GM23338 (cell line): ENCODE measurements around the gene CNTN1. TPM values are rescaled to one million over a fixed set of nuclear protein-coding genes. Genes with fewer than 3 reads are reported as not detected.

Source experiments
- ATAC-seq: fragments of 200-7000 bp; cut with Tn5 transposase; 3 replicates; pipeline ENCODE4 v1.9.1; 2020
- DNase-seq: peaks from one replicate; pipeline ENCODE4 v3.0.0-alpha.2; 2015; ENCODE audit warnings: low spot score
- H2AFZ ChIP-seq: fragments of 200-600 bp; sonication (generic); 2 replicates; pipeline ENCODE4 v1.8.0; 2016; ENCODE audit warnings: antibody characterized with exemption, mild to moderate bottlenecking, moderate library complexity
- H3F3A ChIP-seq: fragments of 200-600 bp; sonication (generic); replicated peaks from 2 replicates; pipeline ENCODE4 v1.8.0; 2017; ENCODE audit warnings: antibody characterized with exemption, mixed run types, low read depth
- H3K27ac ChIP-seq: fragments of 200-600 bp; sonication (generic); 2 replicates; pipeline ENCODE4 v1.6.1; 2016; ENCODE audit warnings: low read depth
- H3K27me3 ChIP-seq: fragments of 200-600 bp; sonication (generic); 2 replicates; pipeline ENCODE4 v1.8.0; 2016; ENCODE audit warnings: mild to moderate bottlenecking, mixed run types, moderate library complexity; ENCODE audit not compliant: insufficient read depth
- H3K36me3 ChIP-seq: fragments of 200-600 bp; sonication (generic); 2 replicates; pipeline ENCODE4 v1.8.0; 2016; ENCODE audit warnings: mild to moderate bottlenecking; ENCODE audit not compliant: insufficient read depth
- H3K4me1 ChIP-seq: fragments of 200-600 bp; sonication (generic); 2 replicates; pipeline ENCODE4 v1.8.0; 2016; ENCODE audit warnings: mild to moderate bottlenecking, moderate library complexity; ENCODE audit not compliant: insufficient read depth
- H3K4me2 ChIP-seq: fragments of 200-600 bp; sonication (generic); 2 replicates; pipeline ENCODE4 v1.7.1; 2017; ENCODE audit warnings: mixed run types
- H3K4me3 ChIP-seq: fragments of 200-600 bp; sonication (generic); 2 replicates; pipeline ENCODE4 v1.6.1; 2016; ENCODE audit warnings: mixed run types
- H3K79me2 ChIP-seq: fragments of 200-600 bp; sonication (generic); replicated peaks from 2 replicates; pipeline ENCODE4 v1.8.0; 2017; ENCODE audit warnings: mild to moderate bottlenecking; ENCODE audit not compliant: insufficient read depth
- H3K9me2 ChIP-seq: fragments of 200-600 bp; sonication (generic); 2 replicates; pipeline ENCODE4 v1.8.0; 2017; ENCODE audit not compliant: insufficient read depth
- H4K20me1 ChIP-seq: fragments of 200-600 bp; sonication (generic); replicated peaks from 2 replicates; pipeline ENCODE4 v1.8.0; 2017; ENCODE audit warnings: mild to moderate bottlenecking; ENCODE audit not compliant: insufficient read depth
- H3K27ac Mint-ChIP-seq: 2 replicates; pipeline ENCODE4 v1.8.0; 2020; ENCODE audit warnings: inconsistent platforms, mild to moderate bottlenecking, moderate library complexity, mixed read lengths
- H3K27me3 Mint-ChIP-seq: 3 replicates; pipeline ENCODE4 v1.8.0; 2022; ENCODE audit warnings: low read depth, mild to moderate bottlenecking, moderate library complexity, mixed read lengths, inconsistent platforms; ENCODE audit not compliant: insufficient read depth, poor library complexity
- H3K36me3 Mint-ChIP-seq: 3 replicates; pipeline ENCODE4 v1.8.0; 2021; ENCODE audit warnings: low read depth, mild to moderate bottlenecking, inconsistent platforms, moderate library complexity, mixed read lengths
- H3K4me1 Mint-ChIP-seq: 3 replicates; pipeline ENCODE4 v1.8.0; 2020; ENCODE audit warnings: mild to moderate bottlenecking, inconsistent platforms, mixed read lengths
- H3K4me3 Mint-ChIP-seq: 3 replicates; pipeline ENCODE4 v1.8.0; 2021; ENCODE audit warnings: moderate library complexity, mild to moderate bottlenecking, inconsistent platforms, mixed read lengths
- H3K9me3 Mint-ChIP-seq: 3 replicates; pipeline ENCODE4 v1.8.0; 2020; ENCODE audit warnings: moderate library complexity, mild to moderate bottlenecking, inconsistent platforms, mixed read lengths
- CREB1 ChIP-seq: fragments of 250-450 bp; sonication (Bioruptor Pico); IDR thresholded peaks from 2 replicates; pipeline ENCODE4 v1.5.0; 2020; ENCODE audit warnings: low read depth, mild to moderate bottlenecking, moderate library complexity
- EZH2phosphoT487 ChIP-seq: fragments of 200-600 bp; sonication (generic); IDR thresholded peaks from one replicate; pipeline ENCODE4 v1.8.1; 2018; ENCODE audit warnings: antibody characterized with exemption; ENCODE audit not compliant: unreplicated experiment
- NANOG ChIP-seq: IDR thresholded peaks from 2 replicates; pipeline ENCODE4 v1.6.1; 2016; ENCODE audit warnings: antibody characterized with exemption, borderline replicate concordance
- ZNF114 ChIP-seq: fragments of 250-450 bp; sonication (Bioruptor Pico); IDR thresholded peaks from 2 replicates; pipeline ENCODE4 v1.5.0; 2020; ENCODE audit warnings: mild to moderate bottlenecking, moderate library complexity
- ZNF331 ChIP-seq: fragments of 250-450 bp; sonication (Bioruptor Pico); IDR thresholded peaks from 2 replicates; pipeline ENCODE4 v1.5.0; 2020; ENCODE audit warnings: low read depth, mild to moderate bottlenecking, moderate library complexity
- polyA plus RNA-seq: library from polyadenylated mRNA; unstranded; fragments of >200 nt; fragmentation: Nextera tagmentation; extraction: Ambion mirVana; gene quantifications from 2 replicates; pipeline ENCODE4 v1.2.1, GENCODE V29; 2016
- total RNA-seq: library from RNA; depleted of rRNA; stranded (reverse); fragments of >200 nt; shearing (Covaris generic); gene quantifications from 2 replicates; pipeline ENCODE4 v1.2.3, GENCODE V29; 2014
- TF ChIP-seq, protein P1 (sequence below): fragments of 250-450 bp; sonication (Bioruptor Pico); IDR thresholded peaks from 2 replicates; pipeline ENCODE4 v1.5.0; 2020; ENCODE audit warnings: mild to moderate bottlenecking, moderate library complexity
- TF ChIP-seq, protein P2 (sequence below): IDR thresholded peaks from 2 replicates; pipeline ENCODE4 v1.6.1; 2016; ENCODE audit warnings: antibody characterized with exemption

CNTN1 gene
- total and polyA plus RNA-seq, 2 experiments from 2014 or later = 5.0 to 27.0 TPM

DNA sequence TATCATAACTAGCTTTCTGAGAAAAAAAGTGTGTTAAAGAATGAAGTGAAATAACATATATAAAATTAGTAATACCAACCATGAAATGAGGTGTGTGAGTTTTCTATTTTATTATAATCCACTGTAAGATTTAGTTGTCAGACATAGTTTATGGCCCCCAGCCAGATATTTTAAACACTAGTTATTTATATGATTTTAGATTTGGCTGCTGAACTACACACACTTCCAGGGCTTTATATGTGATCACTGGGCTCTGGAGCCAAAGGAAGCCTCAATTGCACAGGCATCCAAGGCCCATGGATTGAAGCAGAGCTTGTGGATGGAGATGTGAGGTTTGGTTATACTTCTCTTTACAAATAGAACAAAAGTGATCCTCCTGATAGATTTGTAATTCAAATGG, 48.7 kb upstream of the CNTN1 start (continued):
- no peak for TF ChIP-seq NANOG
- TF ChIP-seq EZH2phosphoT487 = no peak
- no peak for TF ChIP-seq CREB1
- TF ChIP-seq, protein P1, sequence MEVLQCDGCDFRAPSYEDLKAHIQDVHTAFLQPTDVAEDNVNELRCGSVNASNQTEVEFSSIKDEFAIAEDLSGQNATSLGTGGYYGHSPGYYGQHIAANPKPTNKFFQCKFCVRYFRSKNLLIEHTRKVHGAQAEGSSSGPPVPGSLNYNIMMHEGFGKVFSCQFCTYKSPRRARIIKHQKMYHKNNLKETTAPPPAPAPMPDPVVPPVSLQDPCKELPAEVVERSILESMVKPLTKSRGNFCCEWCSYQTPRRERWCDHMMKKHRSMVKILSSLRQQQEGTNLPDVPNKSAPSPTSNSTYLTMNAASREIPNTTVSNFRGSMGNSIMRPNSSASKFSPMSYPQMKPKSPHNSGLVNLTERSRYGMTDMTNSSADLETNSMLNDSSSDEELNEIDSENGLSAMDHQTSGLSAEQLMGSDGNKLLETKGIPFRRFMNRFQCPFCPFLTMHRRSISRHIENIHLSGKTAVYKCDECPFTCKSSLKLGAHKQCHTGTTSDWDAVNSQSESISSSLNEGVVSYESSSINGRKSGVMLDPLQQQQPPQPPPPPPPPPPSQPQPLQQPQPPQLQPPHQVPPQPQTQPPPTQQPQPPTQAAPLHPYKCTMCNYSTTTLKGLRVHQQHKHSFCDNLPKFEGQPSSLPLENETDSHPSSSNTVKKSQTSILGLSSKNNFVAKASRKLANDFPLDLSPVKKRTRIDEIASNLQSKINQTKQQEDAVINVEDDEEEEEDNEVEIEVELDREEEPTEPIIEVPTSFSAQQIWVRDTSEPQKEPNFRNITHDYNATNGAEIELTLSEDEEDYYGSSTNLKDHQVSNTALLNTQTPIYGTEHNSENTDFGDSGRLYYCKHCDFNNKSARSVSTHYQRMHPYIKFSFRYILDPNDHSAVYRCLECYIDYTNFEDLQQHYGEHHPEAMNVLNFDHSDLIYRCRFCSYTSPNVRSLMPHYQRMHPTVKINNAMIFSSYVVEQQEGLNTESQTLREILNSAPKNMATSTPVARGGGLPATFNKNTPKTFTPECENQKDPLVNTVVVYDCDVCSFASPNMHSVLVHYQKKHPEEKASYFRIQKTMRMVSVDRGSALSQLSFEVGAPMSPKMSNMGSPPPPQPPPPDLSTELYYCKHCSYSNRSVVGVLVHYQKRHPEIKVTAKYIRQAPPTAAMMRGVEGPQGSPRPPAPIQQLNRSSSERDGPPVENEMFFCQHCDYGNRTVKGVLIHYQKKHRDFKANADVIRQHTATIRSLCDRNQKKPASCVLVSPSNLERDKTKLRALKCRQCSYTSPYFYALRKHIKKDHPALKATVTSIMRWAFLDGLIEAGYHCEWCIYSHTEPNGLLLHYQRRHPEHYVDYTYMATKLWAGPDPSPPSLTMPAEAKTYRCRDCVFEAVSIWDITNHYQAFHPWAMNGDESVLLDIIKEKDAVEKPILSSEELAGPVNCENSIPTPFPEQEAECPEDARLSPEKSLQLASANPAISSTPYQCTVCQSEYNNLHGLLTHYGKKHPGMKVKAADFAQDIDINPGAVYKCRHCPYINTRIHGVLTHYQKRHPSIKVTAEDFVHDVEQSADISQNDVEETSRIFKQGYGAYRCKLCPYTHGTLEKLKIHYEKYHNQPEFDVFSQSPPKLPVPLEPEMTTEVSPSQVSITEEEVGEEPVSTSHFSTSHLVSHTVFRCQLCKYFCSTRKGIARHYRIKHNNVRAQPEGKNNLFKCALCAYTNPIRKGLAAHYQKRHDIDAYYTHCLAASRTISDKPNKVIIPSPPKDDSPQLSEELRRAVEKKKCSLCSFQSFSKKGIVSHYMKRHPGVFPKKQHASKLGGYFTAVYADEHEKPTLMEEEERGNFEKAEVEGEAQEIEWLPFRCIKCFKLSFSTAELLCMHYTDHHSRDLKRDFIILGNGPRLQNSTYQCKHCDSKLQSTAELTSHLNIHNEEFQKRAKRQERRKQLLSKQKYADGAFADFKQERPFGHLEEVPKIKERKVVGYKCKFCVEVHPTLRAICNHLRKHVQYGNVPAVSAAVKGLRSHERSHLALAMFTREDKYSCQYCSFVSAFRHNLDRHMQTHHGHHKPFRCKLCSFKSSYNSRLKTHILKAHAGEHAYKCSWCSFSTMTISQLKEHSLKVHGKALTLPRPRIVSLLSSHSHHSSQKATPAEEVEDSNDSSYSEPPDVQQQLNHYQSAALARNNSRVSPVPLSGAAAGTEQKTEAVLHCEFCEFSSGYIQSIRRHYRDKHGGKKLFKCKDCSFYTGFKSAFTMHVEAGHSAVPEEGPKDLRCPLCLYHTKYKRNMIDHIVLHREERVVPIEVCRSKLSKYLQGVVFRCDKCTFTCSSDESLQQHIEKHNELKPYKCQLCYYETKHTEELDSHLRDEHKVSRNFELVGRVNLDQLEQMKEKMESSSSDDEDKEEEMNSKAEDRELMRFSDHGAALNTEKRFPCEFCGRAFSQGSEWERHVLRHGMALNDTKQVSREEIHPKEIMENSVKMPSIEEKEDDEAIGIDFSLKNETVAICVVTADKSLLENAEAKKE = no peak

DNA sequence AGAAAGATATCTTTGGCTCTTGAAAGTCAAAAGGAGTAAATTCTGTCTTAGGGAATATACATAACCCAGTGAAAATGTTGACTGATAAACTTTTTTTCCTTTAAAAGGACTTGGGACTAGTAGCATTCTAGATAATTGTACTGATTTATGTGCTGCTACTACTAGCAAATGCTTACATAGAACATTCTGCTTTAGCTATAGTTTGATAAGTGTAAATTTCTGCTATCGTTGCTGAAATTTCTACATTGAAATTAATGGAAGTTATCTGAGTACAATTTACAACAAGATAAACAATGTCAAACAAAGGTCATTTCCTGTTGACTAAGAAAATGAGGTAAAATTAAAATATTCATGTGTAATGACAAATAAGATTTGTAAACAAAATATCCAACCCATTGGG, 48.3 kb upstream of the CNTN1 start:
- H3K4me2 ChIP-seq = no peak overlapping the region
- peaks cover 13% of the 10 kb centered on the region for H3K4me1 ChIP-seq
- H3K4me1 Mint-ChIP-seq = peaks cover 15% of the 10 kb centered on the region
- H3K4me3 ChIP-seq = no peak overlapping the region
- no peak for ATAC-seq
- H3K36me3 Mint-ChIP-seq = peaks cover 18% of the 10 kb centered on the region
- H3F3A ChIP-seq = no peaks in the 10 kb centered on the region
- H3K27ac Mint-ChIP-seq = no peak overlapping the region
- peaks cover 10% of the 10 kb centered on the region; the same call in 1 of the 2 replicates for H3K36me3 ChIP-seq
- no peak overlapping the region for H2AFZ ChIP-seq
- H3K27ac ChIP-seq = no peak overlapping the region
- no peaks in the 10 kb centered on the region for H3K27me3 Mint-ChIP-seq
- H3K79me2 ChIP-seq = no peaks in the 10 kb centered on the region
- no peaks in the 10 kb centered on the region for H3K9me2 ChIP-seq
- H4K20me1 ChIP-seq = no peaks in the 10 kb centered on the region
- no peaks in the 10 kb centered on the region for H3K27me3 ChIP-seq
- no peak overlapping the region for H3K4me3 Mint-ChIP-seq
- no peak for TF ChIP-seq ZNF114
- TF ChIP-seq, protein P2, sequence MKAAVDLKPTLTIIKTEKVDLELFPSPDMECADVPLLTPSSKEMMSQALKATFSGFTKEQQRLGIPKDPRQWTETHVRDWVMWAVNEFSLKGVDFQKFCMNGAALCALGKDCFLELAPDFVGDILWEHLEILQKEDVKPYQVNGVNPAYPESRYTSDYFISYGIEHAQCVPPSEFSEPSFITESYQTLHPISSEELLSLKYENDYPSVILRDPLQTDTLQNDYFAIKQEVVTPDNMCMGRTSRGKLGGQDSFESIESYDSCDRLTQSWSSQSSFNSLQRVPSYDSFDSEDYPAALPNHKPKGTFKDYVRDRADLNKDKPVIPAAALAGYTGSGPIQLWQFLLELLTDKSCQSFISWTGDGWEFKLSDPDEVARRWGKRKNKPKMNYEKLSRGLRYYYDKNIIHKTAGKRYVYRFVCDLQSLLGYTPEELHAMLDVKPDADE = no peak
- no peak for TF ChIP-seq ZNF331 (CRISPR knock-in tag)
- no peak for DNase-seq
- H3K9me3 Mint-ChIP-seq = peaks cover 40% of the 10 kb centered on the region
